ENCODE measurements around the gene HMCN2.
"Not testable (repeated sequence)": the region's sequence is repeated elsewhere in the genome, so short reads cannot be mapped to it uniquely, and the experiment has no call there.

Gene HMCN2

GRCh38 chr9:130396581-130396980 lies 131.0 kb downstream of the HMCN2 start:
- no peak overlapping the region for H3K27ac ChIP-seq (ENCODE audit: low read depth, low read length)
- no peaks in the 10 kb centered on the region for H3K4me1 ChIP-seq (ENCODE audit: control insufficient read depth, insufficient read depth, low read length)
- no peaks in the 10 kb centered on the region for H3K36me3 ChIP-seq (ENCODE audit: control insufficient read depth, insufficient read depth, low read length)
- no peak overlapping the region for H3K9ac ChIP-seq (ENCODE audit: low read length)
- no peak overlapping the region for H3K4me3 ChIP-seq (ENCODE audit: low read depth, low read length)
- H3K9me3 ChIP-seq (ENCODE audit: control insufficient read depth, insufficient read depth, low read depth, low read length) = no peaks in the 10 kb centered on the region
- H3K27me3 ChIP-seq (ENCODE audit: control insufficient read depth, insufficient read depth, low read length) = no peaks in the 10 kb centered on the region

DNA sequence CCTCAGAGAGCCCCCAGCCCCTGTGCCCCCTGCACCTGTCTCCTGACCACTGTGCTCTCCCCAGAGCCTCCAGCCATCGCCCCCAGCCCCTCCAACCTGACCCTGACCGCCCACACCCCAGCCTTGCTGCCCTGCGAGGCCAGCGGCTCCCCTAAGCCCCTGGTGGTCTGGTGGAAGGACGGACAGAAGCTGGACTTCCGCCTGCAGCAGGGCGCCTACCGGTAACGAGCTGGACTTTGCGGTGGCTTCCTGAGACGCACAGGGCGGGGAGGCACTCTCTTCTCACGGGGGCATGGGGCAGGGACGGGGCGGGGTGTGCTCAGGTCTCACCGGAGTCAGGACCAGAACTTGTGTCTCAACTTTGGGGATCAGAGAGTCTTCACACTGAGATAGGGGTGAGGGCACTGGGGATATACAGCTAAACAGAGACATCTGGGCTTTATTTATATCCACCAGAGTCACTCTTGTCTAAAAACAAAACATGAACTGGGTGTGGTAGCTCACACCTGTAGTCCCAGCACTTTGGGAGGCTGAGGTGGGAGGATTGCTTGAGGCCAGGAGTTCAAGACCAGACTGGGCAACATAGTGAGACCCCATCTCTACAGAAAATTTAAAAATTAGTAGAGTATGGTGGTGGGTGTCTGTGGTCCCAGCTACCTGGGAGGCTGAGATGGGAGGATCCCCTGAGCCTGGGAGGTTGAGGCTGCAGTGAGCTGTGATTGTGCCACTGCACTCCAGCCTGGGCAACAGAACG lies 133.1 kb downstream of the HMCN2 start:
- no peaks in the 10 kb centered on the region for H3K9me3 ChIP-seq (ENCODE audit: control insufficient read depth, insufficient read depth, low read depth, low read length)
- no peak overlapping the region for H3K9ac ChIP-seq (ENCODE audit: low read length)
- H3K36me3 ChIP-seq (ENCODE audit: control insufficient read depth, insufficient read depth, low read length) = no peaks in the 10 kb centered on the region
- H3K27ac ChIP-seq (ENCODE audit: low read depth, low read length) = no peak overlapping the region
- no peak overlapping the region for H3K4me3 ChIP-seq (ENCODE audit: low read depth, low read length)
- H3K4me1 ChIP-seq (ENCODE audit: control insufficient read depth, insufficient read depth, low read length) = no peaks in the 10 kb centered on the region
- H3K27me3 ChIP-seq (ENCODE audit: control insufficient read depth, insufficient read depth, low read length) = no peaks in the 10 kb centered on the region

GRCh38 chr9:130399768-130400167 lies 134.2 kb downstream of the HMCN2 start:
- Histone ChIP-seq H3K36me3 (ENCODE audit: control insufficient read depth, insufficient read depth, low read length) (no peaks in the 10 kb centered on the region), H3K4me3 (ENCODE audit: low read depth, low read length) (no peak overlapping the region), H3K4me1 (ENCODE audit: control insufficient read depth, insufficient read depth, low read length) (no peaks in the 10 kb centered on the region), H3K9ac (ENCODE audit: low read length) (no peak overlapping the region), H3K27ac (ENCODE audit: low read depth, low read length) (no peak overlapping the region), H3K27me3 (ENCODE audit: control insufficient read depth, insufficient read depth, low read length) (no peaks in the 10 kb centered on the region), H3K9me3 (ENCODE audit: control insufficient read depth, insufficient read depth, low read depth, low read length) (no peaks in the 10 kb centered on the region)

GRCh38 chr9:130400870-130401269 lies 135.3 kb downstream of the HMCN2 start:
- Histone ChIP-seq H3K36me3 (ENCODE audit: control insufficient read depth, insufficient read depth, low read length) (no peaks in the 10 kb centered on the region), H3K9me3 (ENCODE audit: control insufficient read depth, insufficient read depth, low read depth, low read length) (no peaks in the 10 kb centered on the region), H3K9ac (ENCODE audit: low read length) (no peak overlapping the region), H3K4me1 (ENCODE audit: control insufficient read depth, insufficient read depth, low read length) (no peaks in the 10 kb centered on the region), H3K27ac (ENCODE audit: low read depth, low read length) (no peak overlapping the region), H3K4me3 (ENCODE audit: low read depth, low read length) (no peak overlapping the region), H3K27me3 (ENCODE audit: control insufficient read depth, insufficient read depth, low read length) (no peaks in the 10 kb centered on the region)

DNA sequence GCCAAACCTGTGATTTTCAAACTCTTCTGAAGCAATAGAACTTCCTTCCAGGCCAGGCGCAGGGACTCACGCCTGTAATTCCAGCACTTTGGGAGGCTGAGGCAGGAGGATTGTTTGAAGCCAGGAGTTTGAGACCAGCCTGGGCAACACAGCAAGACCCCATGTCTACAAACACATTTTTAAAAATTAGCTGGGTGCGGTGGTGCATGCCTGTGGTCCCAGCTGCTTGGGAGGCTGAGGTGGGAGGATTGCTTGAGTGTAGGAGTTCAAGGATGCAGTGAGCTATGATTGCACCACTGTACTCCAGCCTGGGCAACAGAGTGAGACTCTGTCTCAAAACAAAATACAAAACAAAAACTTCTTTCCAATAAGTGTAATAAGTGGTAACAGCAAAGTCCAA lies 136.2 kb downstream of the HMCN2 start:
- H3K4me3 ChIP-seq (ENCODE audit: low read depth, low read length); H3K27me3 ChIP-seq (ENCODE audit: control insufficient read depth, insufficient read depth, low read length); H3K4me1 ChIP-seq (ENCODE audit: control insufficient read depth, insufficient read depth, low read length); H3K36me3 ChIP-seq (ENCODE audit: control insufficient read depth, insufficient read depth, low read length); H3K9ac ChIP-seq (ENCODE audit: low read length); H3K27ac ChIP-seq (ENCODE audit: low read depth, low read length); H3K9me3 ChIP-seq (ENCODE audit: control insufficient read depth, insufficient read depth, low read depth, low read length): not testable (repeated sequence)

DNA sequence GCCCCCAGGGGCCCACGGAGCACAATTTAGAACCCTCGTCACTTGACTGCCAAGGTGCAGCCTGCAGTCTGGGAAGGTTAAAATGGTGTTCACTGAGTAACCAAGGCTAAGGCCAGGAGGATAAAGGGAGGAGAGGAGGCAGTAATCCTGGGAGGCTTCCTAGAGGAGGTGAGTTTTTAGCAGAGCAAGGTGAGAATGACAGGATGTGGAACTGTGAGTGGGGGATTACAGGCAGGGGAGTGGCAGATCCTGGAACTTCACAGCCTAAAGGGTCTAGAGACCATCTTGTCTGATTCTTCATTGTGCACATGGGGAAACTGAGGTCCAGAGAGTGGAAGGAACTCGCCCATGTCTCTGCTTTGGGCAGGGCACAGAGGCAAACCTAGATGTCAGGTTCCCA lies 136.7 kb downstream of the HMCN2 start:
- H3K4me3 ChIP-seq (ENCODE audit: low read depth, low read length) = no peak overlapping the region
- no peak overlapping the region for H3K9ac ChIP-seq (ENCODE audit: low read length)
- no peaks in the 10 kb centered on the region for H3K9me3 ChIP-seq (ENCODE audit: control insufficient read depth, insufficient read depth, low read depth, low read length)
- no peaks in the 10 kb centered on the region for H3K27me3 ChIP-seq (ENCODE audit: control insufficient read depth, insufficient read depth, low read length)
- no peak overlapping the region for H3K27ac ChIP-seq (ENCODE audit: low read depth, low read length)
- H3K36me3 ChIP-seq (ENCODE audit: control insufficient read depth, insufficient read depth, low read length) = no peaks in the 10 kb centered on the region
- no peaks in the 10 kb centered on the region for H3K4me1 ChIP-seq (ENCODE audit: control insufficient read depth, insufficient read depth, low read length)

DNA sequence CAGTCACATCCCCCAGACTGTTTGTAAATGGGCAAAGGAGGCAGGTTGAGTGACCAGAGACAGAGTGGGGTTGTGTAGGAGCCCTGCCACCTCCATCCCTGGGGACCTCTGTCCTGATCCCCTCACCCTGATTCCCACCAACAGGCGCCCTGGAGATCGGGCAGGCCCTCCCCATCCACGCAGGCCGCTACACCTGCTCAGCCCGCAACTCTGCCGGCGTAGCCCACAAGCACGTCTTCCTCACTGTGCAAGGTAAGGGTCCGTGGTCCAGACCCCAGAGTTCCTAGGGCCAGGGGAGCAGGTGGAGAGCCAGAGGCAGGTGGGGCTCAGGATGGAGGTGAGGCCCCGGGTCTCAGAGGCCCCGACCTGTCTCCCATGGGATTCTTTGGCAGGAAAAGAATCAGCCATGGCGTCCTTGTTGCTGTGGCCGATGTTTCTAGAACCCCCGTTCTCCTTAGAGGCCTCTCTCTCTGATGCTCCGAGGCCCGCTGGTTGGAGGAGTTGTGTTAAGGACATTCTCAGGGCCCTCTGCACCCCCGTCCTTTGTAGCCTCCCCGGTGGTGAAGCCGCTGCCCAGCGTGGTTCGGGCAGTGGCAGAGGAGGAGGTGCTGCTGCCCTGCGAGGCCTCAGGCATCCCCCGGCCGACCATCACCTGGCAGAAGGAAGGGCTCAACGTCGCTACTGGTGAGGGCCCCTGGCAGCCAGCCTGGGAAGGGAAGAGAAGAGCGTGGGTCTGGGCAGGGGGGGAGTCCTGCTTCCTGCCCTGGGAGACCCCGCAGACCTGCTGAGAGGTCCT lies 137.3 kb downstream of the HMCN2 start:
- Histone ChIP-seq H3K9ac (ENCODE audit: low read length) (no peak overlapping the region), H3K9me3 (ENCODE audit: control insufficient read depth, insufficient read depth, low read depth, low read length) (peaks cover under 1% of the 10 kb centered on the region; the same call in 1 of the 2 replicates), H3K27me3 (ENCODE audit: control insufficient read depth, insufficient read depth, low read length) (no peaks in the 10 kb centered on the region), H3K27ac (ENCODE audit: low read depth, low read length) (no peak overlapping the region), H3K36me3 (ENCODE audit: control insufficient read depth, insufficient read depth, low read length) (no peaks in the 10 kb centered on the region), H3K4me1 (ENCODE audit: control insufficient read depth, insufficient read depth, low read length) (no peaks in the 10 kb centered on the region), H3K4me3 (ENCODE audit: low read depth, low read length) (no peak overlapping the region)

- no peaks in the 10 kb centered on the region for H3K27me3 ChIP-seq (ENCODE audit: control insufficient read depth, insufficient read depth, low read length)
- no peak overlapping the region for H3K4me3 ChIP-seq (ENCODE audit: low read depth, low read length)
- no peak overlapping the region for H3K27ac ChIP-seq (ENCODE audit: low read depth, low read length)
- H3K36me3 ChIP-seq (ENCODE audit: control insufficient read depth, insufficient read depth, low read length) = no peaks in the 10 kb centered on the region
- H3K4me1 ChIP-seq (ENCODE audit: control insufficient read depth, insufficient read depth, low read length) = no peaks in the 10 kb centered on the region; the same call in 1 of the 2 replicates
- H3K9ac ChIP-seq (ENCODE audit: low read length) = no peak overlapping the region
- peaks cover 6% of the 10 kb centered on the region; the same call in 1 of the 2 replicates for H3K9me3 ChIP-seq (ENCODE audit: control insufficient read depth, insufficient read depth, low read depth, low read length)
Measured at GRCh38 chr9:130405657-130406257, 140.2 kb downstream of the HMCN2 start.

GRCh38 chr9:130406278-130406895 lies 140.8 kb downstream of the HMCN2 start:
- Histone ChIP-seq H3K36me3 (ENCODE audit: control insufficient read depth, insufficient read depth, low read length) (no peaks in the 10 kb centered on the region), H3K27ac (ENCODE audit: low read depth, low read length) (no peak overlapping the region), H3K4me1 (ENCODE audit: control insufficient read depth, insufficient read depth, low read length) (no peaks in the 10 kb centered on the region; the same call in 1 of the 2 replicates), H3K27me3 (ENCODE audit: control insufficient read depth, insufficient read depth, low read length) (no peaks in the 10 kb centered on the region), H3K9ac (ENCODE audit: low read length) (no peak overlapping the region), H3K4me3 (ENCODE audit: low read depth, low read length) (no peak overlapping the region), H3K9me3 (ENCODE audit: control insufficient read depth, insufficient read depth, low read depth, low read length) (peaks cover 6% of the 10 kb centered on the region; the same call in 1 of the 2 replicates)

DNA sequence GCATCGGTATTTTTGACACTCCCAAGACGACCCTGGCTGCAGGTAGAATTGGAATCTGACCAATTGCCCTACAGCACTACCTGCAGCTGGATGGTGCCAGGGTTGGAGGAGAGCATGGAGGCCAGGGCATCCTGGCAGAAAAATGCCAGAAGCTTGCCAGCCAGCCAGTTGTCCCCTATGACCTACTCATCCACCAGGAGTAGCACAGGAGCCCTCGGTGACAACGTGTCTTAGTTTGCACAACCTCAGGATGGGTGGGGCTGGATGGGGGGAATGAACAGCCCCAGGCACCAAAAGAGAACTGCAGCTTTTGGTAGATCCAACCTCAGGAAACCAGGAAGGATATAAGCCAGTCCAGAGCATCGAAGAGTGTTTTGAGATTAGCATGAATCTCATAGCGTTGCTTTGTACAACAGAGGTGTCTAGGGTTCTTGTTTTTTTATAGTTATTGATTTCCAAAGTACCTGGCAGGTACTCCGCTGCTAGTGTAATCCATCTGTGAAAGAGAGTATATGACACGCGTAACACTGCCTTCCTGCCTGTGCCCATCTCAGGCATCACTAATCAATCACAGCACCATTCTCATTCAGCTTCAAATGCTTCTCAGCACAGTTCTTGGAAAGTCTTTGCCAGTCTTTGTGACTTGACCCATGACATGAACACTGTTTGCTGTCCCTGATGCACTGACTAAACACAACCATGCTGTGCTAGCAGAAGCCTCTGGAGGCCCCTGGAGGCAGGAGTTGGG lies 142.5 kb downstream of the HMCN2 start:
- no peaks in the 10 kb centered on the region for H3K27me3 ChIP-seq (ENCODE audit: control insufficient read depth, insufficient read depth, low read length)
- peaks cover 6% of the 10 kb centered on the region; the same call in 1 of the 2 replicates for H3K9me3 ChIP-seq (ENCODE audit: control insufficient read depth, insufficient read depth, low read depth, low read length)
- no peak overlapping the region for H3K4me3 ChIP-seq (ENCODE audit: low read depth, low read length)
- H3K9ac ChIP-seq (ENCODE audit: low read length) = no peak overlapping the region
- no peaks in the 10 kb centered on the region; the same call in 1 of the 2 replicates for H3K4me1 ChIP-seq (ENCODE audit: control insufficient read depth, insufficient read depth, low read length)
- no peaks in the 10 kb centered on the region for H3K36me3 ChIP-seq (ENCODE audit: control insufficient read depth, insufficient read depth, low read length)
- no peak overlapping the region for H3K27ac ChIP-seq (ENCODE audit: low read depth, low read length)

All from HUES6 (cell line).